GM23338 (cell line): Measurements from ENCODE around the gene CACNA1B. TPM values are rescaled to one million over a fixed set of nuclear protein-coding genes. Genes with fewer than 3 reads are reported as not detected.

Source experiments
- ATAC-seq: fragments of 200-7000 bp; cut with Tn5 transposase; 3 replicates; pipeline ENCODE4 v1.9.1; 2020
- DNase-seq: peaks from one replicate; pipeline ENCODE4 v3.0.0-alpha.2; 2015; ENCODE audit warnings: low spot score
- H2AFZ ChIP-seq: fragments of 200-600 bp; sonication (generic); 2 replicates; pipeline ENCODE4 v1.8.0; 2016; ENCODE audit warnings: antibody characterized with exemption, mild to moderate bottlenecking, moderate library complexity
- H3F3A ChIP-seq: fragments of 200-600 bp; sonication (generic); replicated peaks from 2 replicates; pipeline ENCODE4 v1.8.0; 2017; ENCODE audit warnings: antibody characterized with exemption, mixed run types, low read depth
- H3K27ac ChIP-seq: fragments of 200-600 bp; sonication (generic); 2 replicates; pipeline ENCODE4 v1.6.1; 2016; ENCODE audit warnings: low read depth
- H3K27me3 ChIP-seq: fragments of 200-600 bp; sonication (generic); 2 replicates; pipeline ENCODE4 v1.8.0; 2016; ENCODE audit warnings: mild to moderate bottlenecking, mixed run types, moderate library complexity; ENCODE audit not compliant: insufficient read depth
- H3K36me3 ChIP-seq: fragments of 200-600 bp; sonication (generic); 2 replicates; pipeline ENCODE4 v1.8.0; 2016; ENCODE audit warnings: mild to moderate bottlenecking; ENCODE audit not compliant: insufficient read depth
- H3K4me1 ChIP-seq: fragments of 200-600 bp; sonication (generic); 2 replicates; pipeline ENCODE4 v1.8.0; 2016; ENCODE audit warnings: mild to moderate bottlenecking, moderate library complexity; ENCODE audit not compliant: insufficient read depth
- H3K4me2 ChIP-seq: fragments of 200-600 bp; sonication (generic); 2 replicates; pipeline ENCODE4 v1.7.1; 2017; ENCODE audit warnings: mixed run types
- H3K4me3 ChIP-seq: fragments of 200-600 bp; sonication (generic); 2 replicates; pipeline ENCODE4 v1.6.1; 2016; ENCODE audit warnings: mixed run types
- H3K79me2 ChIP-seq: fragments of 200-600 bp; sonication (generic); replicated peaks from 2 replicates; pipeline ENCODE4 v1.8.0; 2017; ENCODE audit warnings: mild to moderate bottlenecking; ENCODE audit not compliant: insufficient read depth
- H3K9me2 ChIP-seq: fragments of 200-600 bp; sonication (generic); 2 replicates; pipeline ENCODE4 v1.8.0; 2017; ENCODE audit not compliant: insufficient read depth
- H4K20me1 ChIP-seq: fragments of 200-600 bp; sonication (generic); replicated peaks from 2 replicates; pipeline ENCODE4 v1.8.0; 2017; ENCODE audit warnings: mild to moderate bottlenecking; ENCODE audit not compliant: insufficient read depth
- H3K27ac Mint-ChIP-seq: 2 replicates; pipeline ENCODE4 v1.8.0; 2020; ENCODE audit warnings: inconsistent platforms, mild to moderate bottlenecking, moderate library complexity, mixed read lengths
- H3K27me3 Mint-ChIP-seq: 3 replicates; pipeline ENCODE4 v1.8.0; 2022; ENCODE audit warnings: low read depth, mild to moderate bottlenecking, moderate library complexity, mixed read lengths, inconsistent platforms; ENCODE audit not compliant: insufficient read depth, poor library complexity
- H3K36me3 Mint-ChIP-seq: 3 replicates; pipeline ENCODE4 v1.8.0; 2021; ENCODE audit warnings: low read depth, mild to moderate bottlenecking, inconsistent platforms, moderate library complexity, mixed read lengths
- H3K4me1 Mint-ChIP-seq: 3 replicates; pipeline ENCODE4 v1.8.0; 2020; ENCODE audit warnings: mild to moderate bottlenecking, inconsistent platforms, mixed read lengths
- H3K4me3 Mint-ChIP-seq: 3 replicates; pipeline ENCODE4 v1.8.0; 2021; ENCODE audit warnings: moderate library complexity, mild to moderate bottlenecking, inconsistent platforms, mixed read lengths
- H3K9me3 Mint-ChIP-seq: 3 replicates; pipeline ENCODE4 v1.8.0; 2020; ENCODE audit warnings: moderate library complexity, mild to moderate bottlenecking, inconsistent platforms, mixed read lengths
- JUNB ChIP-seq: IDR thresholded peaks from one replicate; pipeline ENCODE4 v1.6.1; 2016; ENCODE audit warnings: antibody characterized with exemption; ENCODE audit not compliant: unreplicated experiment
- ZNF331 ChIP-seq: fragments of 250-450 bp; sonication (Bioruptor Pico); IDR thresholded peaks from 2 replicates; pipeline ENCODE4 v1.5.0; 2020; ENCODE audit warnings: low read depth, mild to moderate bottlenecking, moderate library complexity
- polyA plus RNA-seq: library from polyadenylated mRNA; unstranded; fragments of >200 nt; fragmentation: Nextera tagmentation; extraction: Ambion mirVana; gene quantifications from 2 replicates; pipeline ENCODE4 v1.2.1, GENCODE V29; 2016
- total RNA-seq: library from RNA; depleted of rRNA; stranded (reverse); fragments of >200 nt; shearing (Covaris generic); gene quantifications from 2 replicates; pipeline ENCODE4 v1.2.3, GENCODE V29; 2014
- TF ChIP-seq, protein P1 (sequence below): fragments of 250-450 bp; sonication (Bioruptor Pico); IDR thresholded peaks from 2 replicates; pipeline ENCODE4 v1.5.0; 2020; ENCODE audit warnings: mild to moderate bottlenecking, moderate library complexity

CACNA1B gene
- total and polyA plus RNA-seq, 2 experiments from 2014 or later, result 1.1 to 10.4 TPM

GRCh38 chr9:137956039-137956438 is 78.5 kb downstream of the CACNA1B start (continued):
- TF ChIP-seq JUNB, result no peak

DNA sequence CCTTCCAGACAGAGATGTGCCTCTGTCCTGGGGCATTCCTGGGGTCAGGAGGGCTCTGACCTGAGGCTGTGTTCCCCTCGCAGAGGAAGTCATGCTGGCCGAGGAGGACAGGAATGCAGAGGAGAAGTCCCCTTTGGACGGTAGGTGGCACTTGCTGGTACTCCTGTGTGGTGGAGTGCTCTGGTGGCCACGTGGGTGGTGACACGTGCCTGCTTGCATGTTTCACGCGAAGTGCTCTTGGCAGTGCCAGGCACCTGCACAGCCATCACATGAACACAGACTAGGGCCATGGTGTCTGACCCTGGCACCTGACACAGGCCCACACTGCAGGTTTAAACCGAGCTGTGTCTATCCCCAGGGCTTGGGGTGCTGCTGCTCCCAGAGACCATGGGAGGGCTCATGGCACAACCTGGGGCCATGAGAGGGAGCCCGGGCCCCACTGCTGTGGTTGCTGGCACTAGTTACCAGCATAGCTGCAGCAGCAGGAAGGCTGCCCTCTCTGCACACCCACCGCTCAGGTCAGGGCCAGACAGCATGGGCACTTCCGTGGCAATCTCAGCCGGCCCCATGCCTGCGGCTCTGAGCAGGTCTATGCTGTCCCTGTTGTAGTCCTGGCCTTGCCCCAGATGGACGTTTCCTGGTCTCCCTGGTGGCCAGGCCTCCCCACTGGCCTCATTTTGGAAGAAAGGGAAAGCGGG is 79.3 kb downstream of the CACNA1B start:
- no peak overlapping the region for H3K27ac Mint-ChIP-seq
- H3K9me3 Mint-ChIP-seq, result no peaks in the 10 kb centered on the region
- no peak overlapping the region for H3K27ac ChIP-seq
- 0 out of 3 replicates have a peak, but pooled peaks cover 3% of the 10 kb centered on the region for H3K4me1 Mint-ChIP-seq
- no peaks in the 10 kb centered on the region for H3K4me1 ChIP-seq
- 0 out of 2 replicates have a peak, but pooled peaks cover 3% of the 10 kb centered on the region for H3K36me3 ChIP-seq
- no peaks in the 10 kb centered on the region for H3K9me2 ChIP-seq
- H3K4me3 Mint-ChIP-seq, result no peak overlapping the region
- ATAC-seq, result no peak
- no peak overlapping the region for H2AFZ ChIP-seq
- H3K36me3 Mint-ChIP-seq, result peaks cover 7% of the 10 kb centered on the region; the same call in 1 of the 3 replicates
- no peak overlapping the region for H3K4me3 ChIP-seq
- peaks cover 10% of the 10 kb centered on the region for H3K27me3 Mint-ChIP-seq
- no peak overlapping the region for H3K4me2 ChIP-seq
- H4K20me1 ChIP-seq, result no peaks in the 10 kb centered on the region; the same call in 1 of the 2 replicates
- peaks cover 7% of the 10 kb centered on the region for H3K79me2 ChIP-seq
- TF ChIP-seq, protein P1, sequence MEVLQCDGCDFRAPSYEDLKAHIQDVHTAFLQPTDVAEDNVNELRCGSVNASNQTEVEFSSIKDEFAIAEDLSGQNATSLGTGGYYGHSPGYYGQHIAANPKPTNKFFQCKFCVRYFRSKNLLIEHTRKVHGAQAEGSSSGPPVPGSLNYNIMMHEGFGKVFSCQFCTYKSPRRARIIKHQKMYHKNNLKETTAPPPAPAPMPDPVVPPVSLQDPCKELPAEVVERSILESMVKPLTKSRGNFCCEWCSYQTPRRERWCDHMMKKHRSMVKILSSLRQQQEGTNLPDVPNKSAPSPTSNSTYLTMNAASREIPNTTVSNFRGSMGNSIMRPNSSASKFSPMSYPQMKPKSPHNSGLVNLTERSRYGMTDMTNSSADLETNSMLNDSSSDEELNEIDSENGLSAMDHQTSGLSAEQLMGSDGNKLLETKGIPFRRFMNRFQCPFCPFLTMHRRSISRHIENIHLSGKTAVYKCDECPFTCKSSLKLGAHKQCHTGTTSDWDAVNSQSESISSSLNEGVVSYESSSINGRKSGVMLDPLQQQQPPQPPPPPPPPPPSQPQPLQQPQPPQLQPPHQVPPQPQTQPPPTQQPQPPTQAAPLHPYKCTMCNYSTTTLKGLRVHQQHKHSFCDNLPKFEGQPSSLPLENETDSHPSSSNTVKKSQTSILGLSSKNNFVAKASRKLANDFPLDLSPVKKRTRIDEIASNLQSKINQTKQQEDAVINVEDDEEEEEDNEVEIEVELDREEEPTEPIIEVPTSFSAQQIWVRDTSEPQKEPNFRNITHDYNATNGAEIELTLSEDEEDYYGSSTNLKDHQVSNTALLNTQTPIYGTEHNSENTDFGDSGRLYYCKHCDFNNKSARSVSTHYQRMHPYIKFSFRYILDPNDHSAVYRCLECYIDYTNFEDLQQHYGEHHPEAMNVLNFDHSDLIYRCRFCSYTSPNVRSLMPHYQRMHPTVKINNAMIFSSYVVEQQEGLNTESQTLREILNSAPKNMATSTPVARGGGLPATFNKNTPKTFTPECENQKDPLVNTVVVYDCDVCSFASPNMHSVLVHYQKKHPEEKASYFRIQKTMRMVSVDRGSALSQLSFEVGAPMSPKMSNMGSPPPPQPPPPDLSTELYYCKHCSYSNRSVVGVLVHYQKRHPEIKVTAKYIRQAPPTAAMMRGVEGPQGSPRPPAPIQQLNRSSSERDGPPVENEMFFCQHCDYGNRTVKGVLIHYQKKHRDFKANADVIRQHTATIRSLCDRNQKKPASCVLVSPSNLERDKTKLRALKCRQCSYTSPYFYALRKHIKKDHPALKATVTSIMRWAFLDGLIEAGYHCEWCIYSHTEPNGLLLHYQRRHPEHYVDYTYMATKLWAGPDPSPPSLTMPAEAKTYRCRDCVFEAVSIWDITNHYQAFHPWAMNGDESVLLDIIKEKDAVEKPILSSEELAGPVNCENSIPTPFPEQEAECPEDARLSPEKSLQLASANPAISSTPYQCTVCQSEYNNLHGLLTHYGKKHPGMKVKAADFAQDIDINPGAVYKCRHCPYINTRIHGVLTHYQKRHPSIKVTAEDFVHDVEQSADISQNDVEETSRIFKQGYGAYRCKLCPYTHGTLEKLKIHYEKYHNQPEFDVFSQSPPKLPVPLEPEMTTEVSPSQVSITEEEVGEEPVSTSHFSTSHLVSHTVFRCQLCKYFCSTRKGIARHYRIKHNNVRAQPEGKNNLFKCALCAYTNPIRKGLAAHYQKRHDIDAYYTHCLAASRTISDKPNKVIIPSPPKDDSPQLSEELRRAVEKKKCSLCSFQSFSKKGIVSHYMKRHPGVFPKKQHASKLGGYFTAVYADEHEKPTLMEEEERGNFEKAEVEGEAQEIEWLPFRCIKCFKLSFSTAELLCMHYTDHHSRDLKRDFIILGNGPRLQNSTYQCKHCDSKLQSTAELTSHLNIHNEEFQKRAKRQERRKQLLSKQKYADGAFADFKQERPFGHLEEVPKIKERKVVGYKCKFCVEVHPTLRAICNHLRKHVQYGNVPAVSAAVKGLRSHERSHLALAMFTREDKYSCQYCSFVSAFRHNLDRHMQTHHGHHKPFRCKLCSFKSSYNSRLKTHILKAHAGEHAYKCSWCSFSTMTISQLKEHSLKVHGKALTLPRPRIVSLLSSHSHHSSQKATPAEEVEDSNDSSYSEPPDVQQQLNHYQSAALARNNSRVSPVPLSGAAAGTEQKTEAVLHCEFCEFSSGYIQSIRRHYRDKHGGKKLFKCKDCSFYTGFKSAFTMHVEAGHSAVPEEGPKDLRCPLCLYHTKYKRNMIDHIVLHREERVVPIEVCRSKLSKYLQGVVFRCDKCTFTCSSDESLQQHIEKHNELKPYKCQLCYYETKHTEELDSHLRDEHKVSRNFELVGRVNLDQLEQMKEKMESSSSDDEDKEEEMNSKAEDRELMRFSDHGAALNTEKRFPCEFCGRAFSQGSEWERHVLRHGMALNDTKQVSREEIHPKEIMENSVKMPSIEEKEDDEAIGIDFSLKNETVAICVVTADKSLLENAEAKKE (CRISPR knock-in tag), result no peak
- TF ChIP-seq ZNF331 (CRISPR knock-in tag), result no peak
- no peaks in the 10 kb centered on the region for H3K27me3 ChIP-seq
- no peaks in the 10 kb centered on the region for H3F3A ChIP-seq
- no peak for DNase-seq
